Keratinocyte (primary cell): ENCODE data around the gene ABCC9. TPM values are rescaled to one million over a fixed set of nuclear protein-coding genes. Genes with fewer than 3 reads are reported as not detected.

Experiments
- DNase-seq: peaks from one replicate; pipeline ENCODE4 v3.0.0-alpha.2; 2011; ENCODE audit warnings: low read depth, missing footprints, low spot score
- FAIRE-seq: peaks from 2 replicates; lab custom pipeline; 2011; peaks lifted over from hg19 to GRCh38; lab: Jason Lieb, UNC
- H2AFZ ChIP-seq: 2 replicates; pipeline ENCODE4 v1.6.0; 2012; ENCODE audit warnings: low read length, control low read depth, inconsistent platforms; ENCODE audit not compliant: control insufficient read depth
- H3K27ac ChIP-seq: 2 replicates; pipeline ENCODE4 v1.5.1; 2011; ENCODE audit warnings: low read length; ENCODE audit not compliant: control insufficient read depth, insufficient read depth
- H3K27me3 ChIP-seq: 3 replicates; pipeline ENCODE4 v1.6.0; 2011; ENCODE audit warnings: low read length; ENCODE audit not compliant: control insufficient read depth, insufficient read depth; ENCODE audit errors: extremely low read depth
- H3K36me3 ChIP-seq, 2 experiments: 2 replicates in 1 of 2; 3 replicates in 1 of 2; pipeline ENCODE4 v1.5.1; 2011; ENCODE audit warnings: low read length in 2 of 2, mild to moderate bottlenecking in 1 of 2; ENCODE audit not compliant: control insufficient read depth in 2 of 2, insufficient read depth in 2 of 2; ENCODE audit errors: extremely low read depth in 1 of 2
- H3K4me1 ChIP-seq: 3 replicates; pipeline ENCODE4 v1.5.1; 2011; ENCODE audit warnings: low read length; ENCODE audit not compliant: control insufficient read depth, insufficient read depth; ENCODE audit errors: extremely low read depth
- H3K4me2 ChIP-seq: 3 replicates; pipeline ENCODE4 v1.6.0; 2011; ENCODE audit warnings: low read depth, low read length; ENCODE audit not compliant: control insufficient read depth, insufficient read depth; ENCODE audit errors: extremely low read depth
- H3K4me3 ChIP-seq, 3 experiments: fragments of 200-600 bp in 1 of 3; sonication (generic) in 1 of 3; 2 replicates in 2 of 3; 3 replicates in 1 of 3; pipeline ENCODE4 v1.5.1; 2011 to 2016; ENCODE audit warnings: low read length in 3 of 3, mild to moderate bottlenecking in 3 of 3, control low read depth in 2 of 3, inconsistent platforms in 1 of 3, low read depth in 1 of 3, mixed read lengths in 1 of 3, mixed run types in 1 of 3, moderate library complexity in 1 of 3; ENCODE audit not compliant: control insufficient read depth in 2 of 3, insufficient read depth in 2 of 3; ENCODE audit errors: extremely low read depth in 1 of 3
- H3K79me2 ChIP-seq: 2 replicates; pipeline ENCODE4 v1.6.0; 2012; ENCODE audit warnings: low read length; ENCODE audit not compliant: control insufficient read depth, insufficient read depth
- H3K9ac ChIP-seq: 3 replicates; pipeline ENCODE4 v1.6.0; 2011; ENCODE audit warnings: low read length; ENCODE audit not compliant: control insufficient read depth, insufficient read depth; ENCODE audit errors: extremely low read depth
- H3K9me1 ChIP-seq: 3 replicates; pipeline ENCODE4 v1.6.0; 2011; ENCODE audit warnings: low read length; ENCODE audit not compliant: control insufficient read depth, insufficient read depth; ENCODE audit errors: extremely low read depth
- H3K9me3 ChIP-seq: 2 replicates; pipeline ENCODE4 v1.5.1; 2012; ENCODE audit warnings: low read depth, low read length; ENCODE audit not compliant: control insufficient read depth
- H4K20me1 ChIP-seq: 3 replicates; pipeline ENCODE4 v1.6.0; 2011; ENCODE audit warnings: low read length; ENCODE audit not compliant: control insufficient read depth, insufficient read depth; ENCODE audit errors: extremely low read depth
- CTCF ChIP-seq, 3 experiments: IDR thresholded peaks in 1 of 3; conservative IDR thresholded peaks in 1 of 3; optimal IDR thresholded peaks in 1 of 3; 2 replicates in 2 of 3; 3 replicates in 1 of 3; pipeline versions ENCODE3 to v1.5.1; 2011; ENCODE audit warnings: low read length in 3 of 3, mild to moderate bottlenecking in 3 of 3, moderate library complexity in 2 of 3, control low read depth in 1 of 3, inconsistent platforms in 1 of 3; ENCODE audit not compliant: insufficient read depth in 2 of 3; ENCODE audit errors: extremely low read depth in 1 of 3
- EZH2 ChIP-seq: IDR thresholded peaks from one replicate; pipeline ENCODE4 v1.6.1; 2012; ENCODE audit warnings: inconsistent platforms, mild to moderate bottlenecking, low read length, moderate library complexity
- dilution Hi-C: fragments of 300-500 bp; cut with MboI; formaldehyde crosslinking; loops from one replicate; pipeline ENCODE4 v1.7.0; 2020; ENCODE audit warnings: low sequenced_read_pairs; ENCODE audit not compliant: extremely low pct_ligation_motif_present
- polyA plus RNA-seq, 5 experiments: library from polyadenylated mRNA; depleted of rRNA in 3 of 5; stranded (reverse) in 3 of 5; stranded (forward) in 1 of 5; unstranded in 1 of 5; fragments of >200 nt; gene quantifications; 1 replicate in 1 of 5; 2 replicates in 3 of 5; 3 replicates in 1 of 5; pipeline versions ENCODE4 v1.2.1 to v1.2.3, GENCODE V29; 2011 to 2012; ENCODE audit warnings: missing spikeins in 2 of 5, low read depth in 1 of 5, low replicate concordance in 1 of 5

Gene ABCC9
- polyA plus RNA-seq, 1 donor (not counting 4 experiments of a cell fraction or from before 2014, with no cell fraction given): not detected

DNA sequence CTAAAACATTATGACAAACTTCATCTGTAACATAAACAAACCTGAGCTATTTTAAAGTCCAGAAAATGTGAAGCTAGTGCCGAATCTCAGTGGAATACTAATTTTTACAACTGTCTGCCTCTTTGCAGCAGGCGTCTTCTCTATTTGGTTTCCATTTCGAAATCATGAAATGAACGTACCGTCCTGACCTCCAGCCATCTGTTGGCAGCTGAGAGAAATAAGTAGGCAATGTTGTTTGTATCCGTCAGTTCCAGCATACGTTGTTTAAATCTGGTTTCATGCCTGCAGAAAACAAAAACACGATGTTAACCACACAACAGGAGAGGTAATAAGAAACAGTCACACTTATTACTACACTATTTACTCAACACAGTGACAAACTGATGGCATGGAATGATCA, 112.4 kb downstream of the ABCC9 start:
- DNase-seq (no peak), FAIRE-seq (no peak)
- Histone ChIP-seq H3K9ac (no peak overlapping the region), H3K9me1 (no peaks in the 10 kb centered on the region), H3K27me3 (no peaks in the 10 kb centered on the region), H3K9me3 (no peaks in the 10 kb centered on the region), H4K20me1 (no peaks in the 10 kb centered on the region), H3K4me3 (no peak overlapping the region), H3K4me1 (no peaks in the 10 kb centered on the region), H3K79me2 (no peaks in the 10 kb centered on the region), H3K27ac (no peak overlapping the region), H3K4me2 (no peak overlapping the region), H2AFZ (no peak overlapping the region), H3K36me3 (no peaks in the 10 kb centered on the region)
- TF ChIP-seq EZH2: no peak
- TF ChIP-seq CTCF (optimal IDR thresholded peaks at IDR 0.05 in 1 of 3, IDR thresholded peaks at IDR 0.05 in 1 of 3, conservative IDR thresholded peaks at IDR 0.05 in 1 of 3; ENCODE audit: extremely low read depth in 1 of 3, insufficient read depth in 2 of 3, low read length in 3 of 3): no peak
- dilution Hi-C loops: no loop called here

DNA sequence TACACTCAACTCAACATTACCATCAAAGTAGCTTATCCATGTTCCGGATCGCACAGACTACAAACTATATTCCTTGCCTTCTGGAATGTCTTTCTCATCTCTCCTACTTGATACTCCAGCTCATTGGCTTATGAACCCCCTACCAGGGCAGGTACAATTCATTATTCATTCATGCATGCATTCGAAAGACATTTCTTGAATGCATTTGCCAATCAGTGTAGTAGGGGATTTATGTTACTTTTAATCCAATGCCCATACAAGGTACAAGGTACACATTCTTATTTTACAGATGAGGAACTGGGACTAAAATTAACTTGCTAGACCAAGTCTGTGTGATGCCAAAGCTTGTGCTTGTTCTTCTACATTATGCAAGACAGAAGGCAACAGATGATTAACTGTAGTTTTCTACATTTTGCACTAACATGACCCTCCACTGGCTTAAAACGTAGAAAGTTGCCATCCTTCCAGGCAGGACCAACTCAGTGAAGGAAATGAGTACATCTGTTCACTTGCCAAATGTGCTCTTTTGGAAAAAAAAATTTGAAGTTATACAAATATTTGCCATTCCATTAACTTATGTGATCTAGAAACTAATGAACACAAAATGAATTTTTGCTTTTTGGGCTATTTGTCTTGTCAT, 113.0 kb downstream of the ABCC9 start:
- dilution Hi-C loops: no loop called here
- H3K36me3 ChIP-seq: no peaks in the 10 kb centered on the region
- no peaks in the 10 kb centered on the region for H3K4me1 ChIP-seq
- no peak overlapping the region for H2AFZ ChIP-seq
- DNase-seq (no peak), FAIRE-seq (no peak)
- no peaks in the 10 kb centered on the region for H3K9me1 ChIP-seq
- H4K20me1 ChIP-seq: no peaks in the 10 kb centered on the region
- TF ChIP-seq CTCF (optimal IDR thresholded peaks at IDR 0.05 in 1 of 3, IDR thresholded peaks at IDR 0.05 in 1 of 3, conservative IDR thresholded peaks at IDR 0.05 in 1 of 3; ENCODE audit: extremely low read depth in 1 of 3, insufficient read depth in 2 of 3, low read length in 3 of 3) (no peak), EZH2 (no peak)
- no peaks in the 10 kb centered on the region for H3K79me2 ChIP-seq
- H3K9ac ChIP-seq: no peak overlapping the region
- no peaks in the 10 kb centered on the region for H3K9me3 ChIP-seq
- H3K4me3 ChIP-seq: no peak overlapping the region
- H3K27me3 ChIP-seq: no peaks in the 10 kb centered on the region
- H3K27ac ChIP-seq: no peak overlapping the region
- no peak overlapping the region for H3K4me2 ChIP-seq
